Panc1 (cell line): ENCODE data around the gene SAMD9L.

Source experiments
- POLR2AphosphoS5 ChIP-seq: IDR thresholded peaks from 2 replicates; pipeline ENCODE4 v1.6.1; 2012; ENCODE audit warnings: mild to moderate bottlenecking, low read depth, low read length, moderate library complexity
- SIN3A ChIP-seq: IDR thresholded peaks from 2 replicates; pipeline ENCODE4 v1.6.1; 2012; ENCODE audit warnings: low read depth, mild to moderate bottlenecking, low read length, moderate library complexity, borderline replicate concordance; ENCODE audit not compliant: insufficient read depth
- TCF7L2 ChIP-seq: IDR thresholded peaks from 2 replicates; pipeline ENCODE4 v1.6.1; 2011; ENCODE audit warnings: mild to moderate bottlenecking, low read depth, low read length, inconsistent platforms
- TF ChIP-seq, protein P1 (sequence below): fragments of 450-650 bp; IDR thresholded peaks from 2 replicates; pipeline ENCODE4 v1.5.1; 2017; ENCODE audit warnings: mild to moderate bottlenecking
- TF ChIP-seq, protein P2 (sequence below), 2 experiments: IDR thresholded peaks; 2 replicates each; pipeline ENCODE4 v1.6.1; 2011 to 2012; ENCODE audit warnings: low read depth in 2 of 2, control low read depth in 1 of 2, low read length in 1 of 2, mild to moderate bottlenecking in 1 of 2, moderate library complexity in 1 of 2; ENCODE audit not compliant: insufficient read depth in 1 of 2

DNA sequence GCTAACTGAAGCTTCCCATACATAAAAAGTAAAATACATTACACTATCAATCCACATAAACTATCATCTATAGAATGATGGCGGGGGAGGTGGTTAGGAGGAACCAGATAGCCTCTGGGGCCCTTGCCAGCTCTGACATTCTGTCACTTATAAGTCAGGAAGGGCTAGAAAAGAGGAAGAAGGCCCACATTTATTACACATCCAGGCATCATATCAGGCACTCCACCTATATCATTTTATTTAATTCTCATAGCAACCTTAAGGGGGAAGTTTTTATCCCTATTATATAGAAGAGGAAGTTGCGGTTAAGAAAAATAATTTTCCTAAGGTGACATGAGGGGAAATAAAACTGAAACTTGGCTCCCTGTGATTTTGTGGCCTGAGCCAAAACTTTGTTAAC lies 48.2 kb upstream of the SAMD9L start:
- TF ChIP-seq, protein P1, sequence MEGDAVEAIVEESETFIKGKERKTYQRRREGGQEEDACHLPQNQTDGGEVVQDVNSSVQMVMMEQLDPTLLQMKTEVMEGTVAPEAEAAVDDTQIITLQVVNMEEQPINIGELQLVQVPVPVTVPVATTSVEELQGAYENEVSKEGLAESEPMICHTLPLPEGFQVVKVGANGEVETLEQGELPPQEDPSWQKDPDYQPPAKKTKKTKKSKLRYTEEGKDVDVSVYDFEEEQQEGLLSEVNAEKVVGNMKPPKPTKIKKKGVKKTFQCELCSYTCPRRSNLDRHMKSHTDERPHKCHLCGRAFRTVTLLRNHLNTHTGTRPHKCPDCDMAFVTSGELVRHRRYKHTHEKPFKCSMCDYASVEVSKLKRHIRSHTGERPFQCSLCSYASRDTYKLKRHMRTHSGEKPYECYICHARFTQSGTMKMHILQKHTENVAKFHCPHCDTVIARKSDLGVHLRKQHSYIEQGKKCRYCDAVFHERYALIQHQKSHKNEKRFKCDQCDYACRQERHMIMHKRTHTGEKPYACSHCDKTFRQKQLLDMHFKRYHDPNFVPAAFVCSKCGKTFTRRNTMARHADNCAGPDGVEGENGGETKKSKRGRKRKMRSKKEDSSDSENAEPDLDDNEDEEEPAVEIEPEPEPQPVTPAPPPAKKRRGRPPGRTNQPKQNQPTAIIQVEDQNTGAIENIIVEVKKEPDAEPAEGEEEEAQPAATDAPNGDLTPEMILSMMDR, result no peak
- TF ChIP-seq POLR2AphosphoS5 (no peak), SIN3A (no peak), TCF7L2 (no peak)
- TF ChIP-seq, protein P2, sequence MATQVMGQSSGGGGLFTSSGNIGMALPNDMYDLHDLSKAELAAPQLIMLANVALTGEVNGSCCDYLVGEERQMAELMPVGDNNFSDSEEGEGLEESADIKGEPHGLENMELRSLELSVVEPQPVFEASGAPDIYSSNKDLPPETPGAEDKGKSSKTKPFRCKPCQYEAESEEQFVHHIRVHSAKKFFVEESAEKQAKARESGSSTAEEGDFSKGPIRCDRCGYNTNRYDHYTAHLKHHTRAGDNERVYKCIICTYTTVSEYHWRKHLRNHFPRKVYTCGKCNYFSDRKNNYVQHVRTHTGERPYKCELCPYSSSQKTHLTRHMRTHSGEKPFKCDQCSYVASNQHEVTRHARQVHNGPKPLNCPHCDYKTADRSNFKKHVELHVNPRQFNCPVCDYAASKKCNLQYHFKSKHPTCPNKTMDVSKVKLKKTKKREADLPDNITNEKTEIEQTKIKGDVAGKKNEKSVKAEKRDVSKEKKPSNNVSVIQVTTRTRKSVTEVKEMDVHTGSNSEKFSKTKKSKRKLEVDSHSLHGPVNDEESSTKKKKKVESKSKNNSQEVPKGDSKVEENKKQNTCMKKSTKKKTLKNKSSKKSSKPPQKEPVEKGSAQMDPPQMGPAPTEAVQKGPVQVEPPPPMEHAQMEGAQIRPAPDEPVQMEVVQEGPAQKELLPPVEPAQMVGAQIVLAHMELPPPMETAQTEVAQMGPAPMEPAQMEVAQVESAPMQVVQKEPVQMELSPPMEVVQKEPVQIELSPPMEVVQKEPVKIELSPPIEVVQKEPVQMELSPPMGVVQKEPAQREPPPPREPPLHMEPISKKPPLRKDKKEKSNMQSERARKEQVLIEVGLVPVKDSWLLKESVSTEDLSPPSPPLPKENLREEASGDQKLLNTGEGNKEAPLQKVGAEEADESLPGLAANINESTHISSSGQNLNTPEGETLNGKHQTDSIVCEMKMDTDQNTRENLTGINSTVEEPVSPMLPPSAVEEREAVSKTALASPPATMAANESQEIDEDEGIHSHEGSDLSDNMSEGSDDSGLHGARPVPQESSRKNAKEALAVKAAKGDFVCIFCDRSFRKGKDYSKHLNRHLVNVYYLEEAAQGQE (IDR thresholded peaks at IDR 0.05; ENCODE audit: insufficient read depth in 1 of 2, low read depth in 2 of 2, low read length in 1 of 2), result no peak
